ENCODE data around the gene PAK3.

- TF ChIP-seq POLR2A (IDR thresholded peaks at IDR 0.05) (no peak), CTCF (IDR thresholded peaks at IDR 0.05) (no peak), POLR2AphosphoS5 (IDR thresholded peaks at IDR 0.05) (no peak), EP300 (IDR thresholded peaks at IDR 0.05) (no peak)
Measured at GRCh38 chrX:111129921-111130320, 33.9 kb downstream of the PAK3 start.

Data from stomach (tissue), 4 donors.